SH-SY5Y (cell line): ENCODE results near the gene AGO3.

Source experiments
- GATA2 ChIP-seq: IDR thresholded peaks from 2 replicates; pipeline ENCODE4 v1.6.1; 2011; ENCODE audit warnings: mild to moderate bottlenecking, low read depth, low read length
- GATA3 ChIP-seq: IDR thresholded peaks from 2 replicates; pipeline ENCODE4 v1.6.1; 2011; ENCODE audit warnings: low read depth, mild to moderate bottlenecking, low read length, moderate library complexity

GRCh38 chr1:36107394-36107793 lies 176.5 kb downstream of the AGO3 start:
- TF ChIP-seq GATA2 (no peak), GATA3 (no peak)
